Measurements from ENCODE around the gene IL3RA.
"Not testable (repeated sequence)": the region's sequence is repeated elsewhere in the genome, so short reads cannot be mapped to it uniquely, and the experiment has no call there.

Gene IL3RA

GRCh38 chrX:1321674-1322073, 14.9 kb upstream of the IL3RA start:
- no peak overlapping the region for H3K27ac ChIP-seq
- no peak for TF ChIP-seq CTCF (conservative IDR thresholded peaks at IDR 0.05)

DNA sequence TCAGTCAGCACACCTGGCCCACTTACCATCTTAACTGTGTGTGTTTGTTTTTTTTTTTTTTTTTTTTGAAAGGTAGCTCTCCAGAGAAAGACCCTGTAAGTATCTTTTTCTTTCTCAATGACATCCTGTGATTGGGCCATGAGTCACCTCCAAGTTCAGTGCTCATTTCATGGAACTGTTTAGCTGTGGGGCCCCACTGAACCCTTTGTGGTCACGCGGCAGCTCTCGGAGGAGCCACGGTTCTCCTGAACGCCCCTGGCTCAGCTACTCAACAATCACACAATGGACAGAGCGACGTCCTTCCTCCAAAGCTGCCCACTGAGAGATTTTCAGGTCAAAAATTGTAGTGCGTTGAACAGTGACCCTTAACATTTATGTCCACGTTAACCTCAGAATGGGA, 14.2 kb upstream of the IL3RA start:
- H3K27ac ChIP-seq: no peak overlapping the region
- no peak for TF ChIP-seq CTCF (conservative IDR thresholded peaks at IDR 0.05)

DNA sequence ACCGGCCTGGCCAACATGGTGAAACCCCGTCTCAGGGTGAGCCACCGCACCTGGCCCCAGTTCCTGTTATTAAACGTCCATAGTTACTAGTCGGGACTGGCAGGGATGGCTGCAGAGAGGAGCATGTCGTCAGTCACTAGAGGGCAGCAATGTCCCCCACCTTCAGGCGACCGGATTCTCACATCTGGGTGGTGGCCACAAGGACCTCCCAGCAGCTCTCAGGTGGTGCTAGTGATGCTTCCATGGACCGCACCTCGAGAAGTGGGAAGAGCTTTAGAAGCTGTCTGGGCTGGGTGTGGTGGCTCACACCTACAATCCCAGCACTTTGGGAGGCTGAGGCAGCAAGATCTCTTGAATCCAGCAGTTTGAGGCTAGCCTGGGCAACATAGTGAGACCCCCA, 13.3 kb upstream of the IL3RA start:
- TF ChIP-seq CTCF (conservative IDR thresholded peaks at IDR 0.05): peak; percentile 82
- no peak overlapping the region for H3K27ac ChIP-seq

- TF ChIP-seq CTCF (conservative IDR thresholded peaks at IDR 0.05): no peak
- no peak overlapping the region for H3K27ac ChIP-seq
Observed at GRCh38 chrX:1325515-1326116, 11.0 kb upstream of the IL3RA start.

DNA sequence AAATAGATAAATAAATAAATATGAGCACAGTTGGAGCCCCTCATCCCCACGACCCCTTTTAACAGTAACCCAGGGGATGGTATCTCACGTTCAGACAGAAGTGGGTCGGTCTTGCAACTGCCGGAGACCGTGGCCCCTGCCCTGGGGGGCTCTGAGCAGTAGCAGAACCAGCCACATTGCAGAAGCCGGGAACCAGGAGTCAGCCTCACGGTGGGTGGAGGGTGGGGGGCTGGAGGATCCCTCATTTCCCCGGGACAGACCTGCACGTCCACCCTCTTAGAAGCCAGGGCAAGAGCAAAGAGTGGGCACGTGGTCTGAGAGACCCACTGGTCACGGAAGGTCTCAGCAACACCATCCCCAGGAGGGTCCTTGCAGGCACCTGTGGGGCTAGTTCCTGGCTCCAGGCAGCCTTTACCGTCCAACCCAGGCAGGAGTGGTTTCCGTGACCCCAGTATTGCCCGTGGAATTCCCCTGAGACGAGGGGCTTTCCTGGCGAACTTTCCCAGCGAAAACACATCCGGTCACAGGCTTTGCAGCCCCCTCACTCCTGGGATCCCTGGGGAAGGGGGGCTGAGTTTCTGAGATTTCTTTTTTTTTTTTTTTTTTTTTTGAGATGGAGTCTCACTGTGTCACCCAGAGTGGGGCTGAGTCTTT, 8.8 kb upstream of the IL3RA start:
- H3K27ac ChIP-seq: no peak overlapping the region
- TF ChIP-seq CTCF (conservative IDR thresholded peaks at IDR 0.05): no peak

- no peak for TF ChIP-seq CTCF (conservative IDR thresholded peaks at IDR 0.05)
Observed at GRCh38 chrX:1330605-1331004, 6.0 kb upstream of the IL3RA start.

DNA sequence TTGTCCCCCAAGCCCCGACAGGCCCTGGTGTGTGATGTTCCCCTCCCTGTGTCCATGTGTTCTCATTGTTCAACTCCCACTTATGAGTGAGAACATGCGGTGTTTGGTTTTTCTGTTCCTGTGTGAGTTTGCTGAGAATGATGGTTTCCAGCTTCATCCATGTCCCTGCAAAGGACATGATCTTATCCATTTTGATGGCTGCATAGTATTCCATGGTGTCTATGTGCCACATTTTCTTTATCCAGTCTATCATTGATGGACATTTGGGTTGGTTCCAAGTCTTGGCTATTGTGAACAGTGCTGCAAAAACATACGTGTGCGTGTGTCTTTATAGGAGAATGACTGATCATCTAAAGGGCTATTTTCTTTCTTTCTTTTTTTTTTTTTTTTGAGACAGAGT, 4.2 kb upstream of the IL3RA start:
- H3K27ac ChIP-seq: not testable (repeated sequence)

More at GRCh38 chrX:1330605-1331004, 6.0 kb upstream of the IL3RA start:
- no peak overlapping the region for H3K27ac ChIP-seq

DNA sequence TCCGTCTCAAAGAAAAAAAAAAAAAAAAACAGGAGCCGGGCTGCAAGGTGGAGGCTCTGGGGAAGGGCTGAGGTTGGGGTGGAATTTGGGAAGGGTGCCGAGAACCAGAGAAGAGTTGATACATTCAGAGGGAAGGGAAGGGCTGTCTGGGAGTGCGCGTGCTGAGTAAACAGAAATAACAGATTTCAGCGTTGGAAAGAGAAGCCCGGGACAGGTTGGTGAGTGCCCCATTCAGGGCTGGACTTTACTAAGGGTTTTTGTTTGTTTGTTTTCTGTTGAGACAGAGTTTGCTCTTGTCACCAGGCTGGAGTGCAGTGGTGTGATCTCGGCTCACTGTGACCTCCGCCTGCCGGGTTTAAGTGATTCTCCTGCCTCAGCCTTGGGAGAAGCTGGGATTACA, 1.7 kb upstream of the IL3RA start:
- TF ChIP-seq CTCF (conservative IDR thresholded peaks at IDR 0.05): no peak
- H3K27ac ChIP-seq: no peak overlapping the region
